HG03196 (cell line): ENCODE measurements around the gene PAIP2.
A peak's percentile ranks its signal among the peaks of the same experiment; 100 is the strongest.
"Not testable (repeated sequence)": the region's sequence is repeated elsewhere in the genome, so short reads cannot be mapped to it uniquely, and the experiment has no call there.

ENCODE experiments used
- ATAC-seq: cut with Tn5 transposase; IDR thresholded peaks from one replicate; pipeline ENCODE4 v1.9.1; 2021; ENCODE audit not compliant: unreplicated experiment

PAIP2 gene

GRCh38 chr5:139341689-139342422 is at the start of gene PAIP2:
Gene PAIP2, plus strand, starts transcription at chr5:139341854. Its CDS starts 21,931 bp downstream, at chr5:139363785.
- peak; percentile 91 for ATAC-seq

GRCh38 chr5:139293202-139293506 is 48.5 kb upstream of the PAIP2 start:
- no peak for ATAC-seq

GRCh38 chr5:139293507-139294373 is 47.9 kb upstream of the PAIP2 start, which contains the start of gene MATR3:
Gene MATR3, plus strand, starts transcription at chr5:139293740. Its CDS starts 13,676 bp downstream, at chr5:139307416.
- ATAC-seq: peak; percentile 71

GRCh38 chr5:139294374-139295165 is 47.1 kb upstream of the PAIP2 start:
- ATAC-seq: peak; percentile 31

GRCh38 chr5:139295346-139296057 is 46.2 kb upstream of the PAIP2 start:
- no peak for ATAC-seq

GRCh38 chr5:139296198-139296597 is 45.5 kb upstream of the PAIP2 start:
- no peak for ATAC-seq

GRCh38 chr5:139296862-139297326 is 44.8 kb upstream of the PAIP2 start:
- no peak for ATAC-seq

- no peak for ATAC-seq
Observed at GRCh38 chr5:139297439-139298133, 44.1 kb upstream of the PAIP2 start.

GRCh38 chr5:139298242-139298641 is 43.4 kb upstream of the PAIP2 start:
- no peak for ATAC-seq

- ATAC-seq: no peak
Observed at GRCh38 chr5:139299486-139299885, 42.2 kb upstream of the PAIP2 start.

- ATAC-seq: no peak
Observed at GRCh38 chr5:139301808-139302499, 39.7 kb upstream of the PAIP2 start.

GRCh38 chr5:139304391-139305324 is 37.0 kb upstream of the PAIP2 start:
- no peak for ATAC-seq

GRCh38 chr5:139306197-139306596 is 35.5 kb upstream of the PAIP2 start:
- no peak for ATAC-seq

- no peak for ATAC-seq
Observed at GRCh38 chr5:139306628-139307379, 34.9 kb upstream of the PAIP2 start.

- no peak for ATAC-seq
Observed at GRCh38 chr5:139308797-139309196, 32.9 kb upstream of the PAIP2 start.

GRCh38 chr5:139310715-139311186 is 30.9 kb upstream of the PAIP2 start:
- not testable (repeated sequence) for ATAC-seq

GRCh38 chr5:139312075-139312474 is 29.6 kb upstream of the PAIP2 start:
- no peak for ATAC-seq
